Lower leg skin (tissue), 3 donors: ENCODE measurements around the gene SPIRE1.

Source experiments
- POLR2A ChIP-seq, 2 donors: fragments of 450-650 bp; IDR thresholded peaks; one replicate each; pipeline ENCODE4 v1.6.1; 2016 to 2017; ENCODE audit warnings: antibody characterized with exemption in 2 of 2, mild to moderate bottlenecking in 1 of 2, moderate library complexity in 1 of 2
- TF ChIP-seq, protein P1 (sequence below), 3 donors: fragments of 450-650 bp; IDR thresholded peaks; one replicate each; pipeline ENCODE4 v1.5.1; 2016; ENCODE audit warnings: antibody characterized with exemption in 3 of 3, mild to moderate bottlenecking in 3 of 3, moderate library complexity in 2 of 3

DNA sequence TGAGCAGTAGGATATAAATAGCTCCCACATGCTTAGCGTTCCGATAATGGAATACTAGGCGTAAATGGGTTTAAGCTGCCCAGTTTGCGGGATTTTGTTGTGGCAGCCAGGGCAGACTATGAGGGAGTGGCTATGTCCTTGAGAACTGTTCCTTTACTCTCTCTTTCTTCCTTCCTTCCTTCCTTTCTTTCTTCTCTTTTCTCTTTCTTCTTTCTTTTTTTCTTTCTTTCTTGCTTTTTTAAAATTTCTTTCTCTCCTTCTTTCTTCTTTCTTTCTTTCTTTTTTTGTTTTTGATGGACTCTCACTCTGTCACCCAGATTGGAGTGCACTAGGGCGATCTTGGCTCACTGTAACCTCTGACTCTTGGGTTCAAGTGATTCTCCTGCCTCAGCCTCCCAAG, 259.3 kb downstream of the SPIRE1 start:
- TF ChIP-seq POLR2A (IDR thresholded peaks at IDR 0.05) = no peak
- TF ChIP-seq, protein P1, sequence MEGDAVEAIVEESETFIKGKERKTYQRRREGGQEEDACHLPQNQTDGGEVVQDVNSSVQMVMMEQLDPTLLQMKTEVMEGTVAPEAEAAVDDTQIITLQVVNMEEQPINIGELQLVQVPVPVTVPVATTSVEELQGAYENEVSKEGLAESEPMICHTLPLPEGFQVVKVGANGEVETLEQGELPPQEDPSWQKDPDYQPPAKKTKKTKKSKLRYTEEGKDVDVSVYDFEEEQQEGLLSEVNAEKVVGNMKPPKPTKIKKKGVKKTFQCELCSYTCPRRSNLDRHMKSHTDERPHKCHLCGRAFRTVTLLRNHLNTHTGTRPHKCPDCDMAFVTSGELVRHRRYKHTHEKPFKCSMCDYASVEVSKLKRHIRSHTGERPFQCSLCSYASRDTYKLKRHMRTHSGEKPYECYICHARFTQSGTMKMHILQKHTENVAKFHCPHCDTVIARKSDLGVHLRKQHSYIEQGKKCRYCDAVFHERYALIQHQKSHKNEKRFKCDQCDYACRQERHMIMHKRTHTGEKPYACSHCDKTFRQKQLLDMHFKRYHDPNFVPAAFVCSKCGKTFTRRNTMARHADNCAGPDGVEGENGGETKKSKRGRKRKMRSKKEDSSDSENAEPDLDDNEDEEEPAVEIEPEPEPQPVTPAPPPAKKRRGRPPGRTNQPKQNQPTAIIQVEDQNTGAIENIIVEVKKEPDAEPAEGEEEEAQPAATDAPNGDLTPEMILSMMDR (IDR thresholded peaks at IDR 0.05) = no peak
